Osteocyte (in vitro differentiated cells): ENCODE data around the gene RRAGB. TPM values are rescaled to one million over a fixed set of nuclear protein-coding genes. Genes with fewer than 3 reads are reported as not detected.
"Not testable (repeated sequence)": the region's sequence is repeated elsewhere in the genome, so short reads cannot be mapped to it uniquely, and the experiment has no call there.

Experiments
- DNase-seq: peaks from one replicate; pipeline ENCODE4 v3.0.0; 2021; ENCODE audit warnings: mixed read lengths; ENCODE audit not compliant: unreplicated experiment; ENCODE audit errors: extremely low spot score
- H3K27ac Mint-ChIP-seq: one replicate; pipeline ENCODE4 v1.8.0; 2021; ENCODE audit warnings: mild to moderate bottlenecking, mixed read lengths; ENCODE audit not compliant: unreplicated experiment
- H3K27me3 Mint-ChIP-seq: one replicate; pipeline ENCODE4 v1.8.0; 2021; ENCODE audit warnings: mixed read lengths; ENCODE audit not compliant: unreplicated experiment
- H3K36me3 Mint-ChIP-seq: one replicate; pipeline ENCODE4 v1.8.0; 2021; ENCODE audit warnings: mixed read lengths; ENCODE audit not compliant: unreplicated experiment
- H3K4me1 Mint-ChIP-seq: one replicate; pipeline ENCODE4 v1.8.0; 2021; ENCODE audit warnings: mixed read lengths; ENCODE audit not compliant: unreplicated experiment
- H3K4me3 Mint-ChIP-seq: one replicate; pipeline ENCODE4 v1.8.0; 2021; ENCODE audit warnings: mild to moderate bottlenecking, moderate library complexity, mixed read lengths; ENCODE audit not compliant: unreplicated experiment
- H3K9me3 Mint-ChIP-seq: one replicate; pipeline ENCODE4 v1.8.0; 2021; ENCODE audit warnings: mixed read lengths; ENCODE audit not compliant: unreplicated experiment
- total RNA-seq: library from RNA; stranded (reverse); gene quantifications from 2 replicates; pipeline ENCODE4 v1.2.1, GENCODE V29; 2021
- TF ChIP-seq, protein P1 (sequence below): fragments of 200-600 bp; sonication (generic); IDR thresholded peaks from 2 replicates; pipeline ENCODE4 v1.5.0; 2021; ENCODE audit warnings: antibody characterized with exemption, mild to moderate bottlenecking, moderate library complexity

The RRAGB gene
- total RNA-seq, 1 donor from 2014 or later, result 30.3 TPM

DNA sequence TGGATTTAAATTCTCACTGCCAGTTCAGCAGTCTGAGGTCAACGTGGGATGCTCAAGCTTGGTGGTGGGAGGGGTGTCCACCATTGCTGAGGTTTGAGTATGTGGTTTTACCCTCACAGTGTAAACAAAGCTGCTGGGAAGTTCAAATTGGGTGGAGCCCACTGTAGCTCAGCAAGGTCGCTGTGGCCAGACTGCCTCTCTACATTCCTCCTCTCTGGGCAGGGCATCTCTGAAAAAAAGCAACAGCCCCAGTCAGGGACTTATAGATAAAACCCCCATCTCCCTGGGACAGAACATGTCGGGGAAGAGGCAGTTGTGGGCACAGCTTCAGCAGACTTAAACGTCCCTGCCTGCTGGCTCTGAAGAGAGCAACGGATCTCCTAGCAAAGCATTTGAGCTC is 14.9 kb upstream of the RRAGB start:
- Mint-ChIP-seq H3K27ac (no peak overlapping the region), H3K4me3 (no peak overlapping the region), H3K36me3 (no peaks in the 10 kb centered on the region), H3K27me3 (no peaks in the 10 kb centered on the region), H3K4me1 (no peaks in the 10 kb centered on the region), H3K9me3 (peaks cover 19% of the 10 kb centered on the region)
- TF ChIP-seq, protein P1, sequence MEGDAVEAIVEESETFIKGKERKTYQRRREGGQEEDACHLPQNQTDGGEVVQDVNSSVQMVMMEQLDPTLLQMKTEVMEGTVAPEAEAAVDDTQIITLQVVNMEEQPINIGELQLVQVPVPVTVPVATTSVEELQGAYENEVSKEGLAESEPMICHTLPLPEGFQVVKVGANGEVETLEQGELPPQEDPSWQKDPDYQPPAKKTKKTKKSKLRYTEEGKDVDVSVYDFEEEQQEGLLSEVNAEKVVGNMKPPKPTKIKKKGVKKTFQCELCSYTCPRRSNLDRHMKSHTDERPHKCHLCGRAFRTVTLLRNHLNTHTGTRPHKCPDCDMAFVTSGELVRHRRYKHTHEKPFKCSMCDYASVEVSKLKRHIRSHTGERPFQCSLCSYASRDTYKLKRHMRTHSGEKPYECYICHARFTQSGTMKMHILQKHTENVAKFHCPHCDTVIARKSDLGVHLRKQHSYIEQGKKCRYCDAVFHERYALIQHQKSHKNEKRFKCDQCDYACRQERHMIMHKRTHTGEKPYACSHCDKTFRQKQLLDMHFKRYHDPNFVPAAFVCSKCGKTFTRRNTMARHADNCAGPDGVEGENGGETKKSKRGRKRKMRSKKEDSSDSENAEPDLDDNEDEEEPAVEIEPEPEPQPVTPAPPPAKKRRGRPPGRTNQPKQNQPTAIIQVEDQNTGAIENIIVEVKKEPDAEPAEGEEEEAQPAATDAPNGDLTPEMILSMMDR, result no peak
- DNase-seq, result no peak

GRCh38 chrX:55703436-55703835 is 14.1 kb upstream of the RRAGB start:
- peaks cover 19% of the 10 kb centered on the region for H3K9me3 Mint-ChIP-seq
- not testable (repeated sequence) for H3K27ac Mint-ChIP-seq, H3K4me1 Mint-ChIP-seq, H3K4me3 Mint-ChIP-seq, H3K27me3 Mint-ChIP-seq, H3K36me3 Mint-ChIP-seq, DNase-seq

DNA sequence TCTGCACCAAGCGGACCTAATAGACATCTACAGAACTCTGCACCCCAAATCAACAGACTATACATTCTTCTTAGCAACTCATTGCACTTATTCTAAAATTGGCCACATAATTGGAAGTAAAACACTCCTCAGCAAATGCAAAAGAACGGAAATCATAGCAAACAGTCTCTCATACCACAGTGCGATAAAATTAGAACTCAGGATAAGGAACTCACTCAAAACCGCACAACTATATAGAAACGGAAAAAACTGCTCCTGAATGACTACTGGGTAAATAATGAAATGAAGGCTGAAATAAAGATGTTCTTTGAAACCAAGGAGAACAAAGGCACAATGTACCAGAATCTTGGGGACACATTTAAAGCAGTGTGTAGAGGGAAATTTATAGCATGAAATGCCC is 12.5 kb upstream of the RRAGB start:
- peaks cover 19% of the 10 kb centered on the region for H3K9me3 Mint-ChIP-seq

DNA sequence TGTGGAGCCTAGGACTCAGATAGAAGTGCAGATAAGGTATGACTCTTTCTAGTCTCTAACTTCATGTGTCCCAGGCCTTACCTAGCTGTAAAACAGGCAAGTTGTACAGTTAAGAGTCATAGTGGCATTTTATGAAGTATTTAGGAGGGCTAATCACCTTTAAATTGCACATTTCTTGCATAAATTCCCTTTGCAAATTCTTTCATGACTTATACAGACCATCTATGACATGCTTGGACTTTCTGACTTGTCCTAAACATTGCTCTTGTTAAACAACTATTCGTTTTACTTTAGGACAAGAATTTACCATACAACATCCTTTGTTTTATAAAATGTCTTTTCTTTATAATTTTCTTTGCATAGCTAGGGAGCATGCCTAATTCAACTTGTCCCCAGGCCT is 7.8 kb upstream of the RRAGB start:
- peaks cover 23% of the 10 kb centered on the region for H3K9me3 Mint-ChIP-seq
- H3K4me3 Mint-ChIP-seq, result no peak overlapping the region
- DNase-seq, result no peak
- TF ChIP-seq, protein P1, result no peak
- H3K4me1 Mint-ChIP-seq, result peaks cover 10% of the 10 kb centered on the region
- no peaks in the 10 kb centered on the region for H3K27me3 Mint-ChIP-seq
- no peak overlapping the region for H3K27ac Mint-ChIP-seq
- no peaks in the 10 kb centered on the region for H3K36me3 Mint-ChIP-seq

More for the DNA sequence above, 12.5 kb upstream of the RRAGB start:
- H3K4me1 Mint-ChIP-seq, H3K4me3 Mint-ChIP-seq, H3K27me3 Mint-ChIP-seq, H3K36me3 Mint-ChIP-seq, DNase-seq, H3K27ac Mint-ChIP-seq: not testable (repeated sequence)

- Mint-ChIP-seq H3K27ac (peak overlapping the region; percentile 66), H3K27me3 (no peaks in the 10 kb centered on the region), H3K36me3 (no peaks in the 10 kb centered on the region), H3K4me1 (peaks cover 10% of the 10 kb centered on the region), H3K9me3 (peaks cover 15% of the 10 kb centered on the region), H3K4me3 (no peak overlapping the region)
- no peak for DNase-seq
- TF ChIP-seq, protein P1, result no peak
These were observed 6.8 kb upstream of the RRAGB start for GRCh38 chrX:55710701-55711100.

DNA sequence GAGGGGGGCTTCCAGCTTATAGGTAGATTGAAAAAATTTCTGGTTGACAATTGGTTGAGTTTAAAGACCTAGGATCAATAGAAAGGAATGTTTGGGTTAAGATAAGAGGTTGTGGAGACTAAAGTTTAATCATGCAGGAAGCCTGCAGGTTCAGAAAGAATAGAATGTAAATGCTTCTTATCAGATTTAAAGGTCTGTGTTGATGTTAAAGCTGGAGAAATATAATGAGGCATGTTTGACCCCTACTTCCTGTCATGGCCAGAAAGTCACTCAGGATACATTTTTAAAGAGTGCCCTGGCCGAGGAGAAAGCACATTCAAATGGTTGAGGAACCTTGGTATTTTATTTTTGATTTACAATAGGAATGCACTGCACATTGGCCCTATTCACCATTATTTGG is 3.9 kb upstream of the RRAGB start:
- Mint-ChIP-seq H3K4me1 (peaks cover 21% of the 10 kb centered on the region), H3K36me3 (no peaks in the 10 kb centered on the region), H3K27ac (no peak overlapping the region), H3K27me3 (no peaks in the 10 kb centered on the region), H3K4me3 (no peak overlapping the region), H3K9me3 (peaks cover 8% of the 10 kb centered on the region)
- DNase-seq, result no peak
- TF ChIP-seq, protein P1, result no peak
